Stimulated activated naive CD8-positive, alpha-beta T cell treated with anti-CD3 and anti-CD28 coated beads, Interleukin-15, amount 100 ng/mL, for 72 hours (primary cell): ENCODE data around the gene KRTAP4-9.
"Not testable (repeated sequence)": the region's sequence is repeated elsewhere in the genome, so short reads cannot be mapped to it uniquely, and the experiment has no call there.

Experiments used
- ATAC-seq: fragments of 150-1000 bp; cut with Tn5 transposase; 2 replicates; pipeline ENCODE4 v1.10.0; 2021; ENCODE audit warnings: mild to moderate bottlenecking, moderate library complexity
- DNase-seq, 2 donors: peaks; one replicate each; pipeline ENCODE4 v3.0.0; 2021 to 2022
- H3K27ac Mint-ChIP-seq, 2 donors: one replicate each; pipeline ENCODE4 v1.8.0; 2022; ENCODE audit warnings: mild to moderate bottlenecking in 2 of 2, mixed read lengths in 2 of 2, moderate library complexity in 2 of 2
- H3K27me3 Mint-ChIP-seq: one replicate; pipeline ENCODE4 v1.8.0; 2022; ENCODE audit warnings: mixed read lengths
- H3K4me1 Mint-ChIP-seq: one replicate; pipeline ENCODE4 v1.8.0; 2022; ENCODE audit warnings: mild to moderate bottlenecking, mixed read lengths
- H3K4me3 Mint-ChIP-seq, 2 donors: one replicate each; pipeline ENCODE4 v1.8.0; 2022; ENCODE audit warnings: mild to moderate bottlenecking in 2 of 2, mixed read lengths in 2 of 2, moderate library complexity in 1 of 2
- H3K9me3 Mint-ChIP-seq, 2 donors: one replicate each; pipeline ENCODE4 v1.8.0; 2022; ENCODE audit warnings: mixed read lengths in 2 of 2

Gene KRTAP4-9

GRCh38 chr17:41140360-41141131 is 35.4 kb downstream of the KRTAP4-9 start, which contains the start of gene KRTAP4-6:
Gene KRTAP4-6, minus strand, starts transcription at chr17:41140544. Its CDS starts 57 bp downstream, at chr17:41140487.
- DNase-seq, result no peak
- H3K4me3 Mint-ChIP-seq, result no peak within 1 kb of the TSS

GRCh38 chr17:41141361-41141760 is 36.2 kb downstream of the KRTAP4-9 start:
- H3K4me3 Mint-ChIP-seq, result no peak overlapping the region
- no peak overlapping the region for H3K27ac Mint-ChIP-seq
- H3K4me1 Mint-ChIP-seq, result no peaks in the 10 kb centered on the region
- peaks cover 28 to 43% of the 10 kb centered on the region in 2 donors for H3K9me3 Mint-ChIP-seq
- no peaks in the 10 kb centered on the region for H3K27me3 Mint-ChIP-seq
- ATAC-seq (no peak), DNase-seq (no peak)

More at GRCh38 chr17:41140360-41141131, 35.4 kb downstream of the KRTAP4-9 start, which contains the start of gene KRTAP4-6:
- Mint-ChIP-seq H3K27ac (no peak within 1 kb of the TSS), H3K9me3 (peaks cover 28 to 43% of the 10 kb centered on the region in 2 donors), H3K27me3 (no peaks in the 10 kb centered on the region), H3K4me1 (no peaks in the 10 kb centered on the region)
- ATAC-seq, result no peak

- ATAC-seq, result no peak
- H3K4me1 Mint-ChIP-seq, result no peaks in the 10 kb centered on the region
- H3K27ac Mint-ChIP-seq, result no peak overlapping the region
- H3K9me3 Mint-ChIP-seq, result peaks cover 23 to 30% of the 10 kb centered on the region in 2 donors
- DNase-seq, result no peak
- no peaks in the 10 kb centered on the region for H3K27me3 Mint-ChIP-seq
- no peak overlapping the region for H3K4me3 Mint-ChIP-seq
Observed at GRCh38 chr17:41144846-41145245, 39.7 kb downstream of the KRTAP4-9 start.

GRCh38 chr17:41145261-41145660 is 40.1 kb downstream of the KRTAP4-9 start:
- Mint-ChIP-seq H3K27ac (no peak overlapping the region), H3K4me1 (no peaks in the 10 kb centered on the region), H3K4me3 (no peak overlapping the region), H3K27me3 (no peaks in the 10 kb centered on the region), H3K9me3 (peaks cover 23 to 26% of the 10 kb centered on the region in 2 donors)
- DNase-seq, result no peak
- ATAC-seq, result no peak

- H3K27me3 Mint-ChIP-seq, result no peaks in the 10 kb centered on the region
- H3K9me3 Mint-ChIP-seq, result peaks cover 13% of the 10 kb centered on the region in 2 donors
- no peak for ATAC-seq
- no peak overlapping the region for H3K4me3 Mint-ChIP-seq
- no peak overlapping the region for H3K27ac Mint-ChIP-seq
- no peak for DNase-seq
- H3K4me1 Mint-ChIP-seq, result no peaks in the 10 kb centered on the region
Observed at GRCh38 chr17:41147531-41148204, 42.5 kb downstream of the KRTAP4-9 start.

GRCh38 chr17:41148971-41149651 is 43.9 kb downstream of the KRTAP4-9 start:
- not testable (repeated sequence) for H3K4me3 Mint-ChIP-seq, H3K4me1 Mint-ChIP-seq, H3K9me3 Mint-ChIP-seq, H3K27ac Mint-ChIP-seq, DNase-seq, ATAC-seq, H3K27me3 Mint-ChIP-seq

GRCh38 chr17:41149652-41149985 is 44.4 kb downstream of the KRTAP4-9 start, which contains the start of gene KRTAP4-5:
Gene KRTAP4-5, minus strand, starts transcription at chr17:41149825. Its CDS starts 58 bp downstream, at chr17:41149767.
- DNase-seq (no peak), ATAC-seq (no peak)
- Mint-ChIP-seq H3K9me3 (no peaks in the 10 kb centered on the region), H3K27ac (no peak within 1 kb of the TSS), H3K27me3 (no peaks in the 10 kb centered on the region), H3K4me1 (no peaks in the 10 kb centered on the region), H3K4me3 (no peak within 1 kb of the TSS)

- DNase-seq (no peak), ATAC-seq (no peak)
- H3K4me3 Mint-ChIP-seq, result no peak overlapping the region
- H3K4me1 Mint-ChIP-seq, result no peaks in the 10 kb centered on the region
- no peak overlapping the region for H3K27ac Mint-ChIP-seq
- H3K27me3 Mint-ChIP-seq, result no peaks in the 10 kb centered on the region
- H3K9me3 Mint-ChIP-seq, result no peaks in the 10 kb centered on the region
Observed at GRCh38 chr17:41150026-41150425, 44.8 kb downstream of the KRTAP4-9 start.

DNA sequence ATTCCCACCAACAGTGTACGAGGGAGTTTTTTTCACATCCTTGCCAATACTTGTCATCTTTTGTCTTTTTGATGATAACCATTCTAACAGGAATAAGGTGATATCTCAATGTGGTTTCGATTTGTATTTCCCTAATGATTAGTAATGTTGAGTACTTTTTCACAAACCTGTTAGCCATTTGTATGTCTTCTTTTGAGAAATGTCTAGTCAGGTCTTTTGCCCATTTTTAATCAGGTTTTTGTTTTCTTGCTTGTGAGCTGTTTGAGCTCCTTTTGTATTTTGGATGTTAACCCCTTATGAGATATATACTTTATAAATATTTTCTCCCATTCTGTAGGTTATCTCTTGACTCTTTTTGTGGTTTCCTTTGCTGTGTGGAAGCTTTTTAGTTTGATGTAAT is 46.3 kb downstream of the KRTAP4-9 start:
- H3K4me1 Mint-ChIP-seq, result no peaks in the 10 kb centered on the region
- no peaks in the 10 kb centered on the region for H3K27me3 Mint-ChIP-seq
- no peak overlapping the region for H3K27ac Mint-ChIP-seq
- ATAC-seq (no peak), DNase-seq (no peak)
- no peak overlapping the region for H3K4me3 Mint-ChIP-seq
- H3K9me3 Mint-ChIP-seq, result no peaks in the 10 kb centered on the region

DNA sequence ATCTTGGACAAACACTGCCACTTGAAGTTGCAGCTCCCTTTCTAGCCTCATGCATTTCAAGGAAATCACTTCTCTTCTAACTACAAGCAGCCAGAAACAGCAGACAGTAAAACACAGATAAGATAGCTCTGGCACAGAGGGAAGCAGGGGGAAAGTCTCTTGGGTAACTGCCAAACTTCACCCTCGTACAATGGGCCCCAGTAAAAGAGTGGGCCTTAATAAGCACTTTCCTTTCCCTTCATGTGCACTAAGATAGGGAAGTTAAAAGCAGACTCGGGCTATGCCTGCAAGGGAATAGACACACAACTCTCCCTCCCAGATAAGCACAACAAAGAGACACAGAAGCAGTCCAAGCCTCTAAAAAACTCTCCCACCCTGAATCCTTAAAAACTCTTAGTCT is 48.7 kb downstream of the KRTAP4-9 start:
- Mint-ChIP-seq H3K27ac (no peak overlapping the region), H3K4me3 (no peak overlapping the region), H3K27me3 (no peaks in the 10 kb centered on the region), H3K4me1 (no peaks in the 10 kb centered on the region), H3K9me3 (no peaks in the 10 kb centered on the region)
- ATAC-seq, result no peak
- DNase-seq, result no peak
